ENCODE results near the gene FLAD1.

FLAD1 gene

GRCh38 chr1:155034318-155035208 is 51.4 kb downstream of the FLAD1 start:
- in situ Hi-C loops (cut with MboI; ENCODE audit: low sequenced_read_pairs) = no loop called here

- in situ Hi-C loops (cut with MboI; ENCODE audit: low sequenced_read_pairs) = no loop called here
Measured at GRCh38 chr1:155035936-155036335, 52.8 kb downstream of the FLAD1 start.

GRCh38 chr1:155037043-155037442 is 53.9 kb downstream of the FLAD1 start:
- in situ Hi-C loops (cut with MboI; ENCODE audit: low sequenced_read_pairs) = no loop called here

- in situ Hi-C loops (cut with MboI; ENCODE audit: low sequenced_read_pairs) = no loop called here
Measured at GRCh38 chr1:155037851-155038441, 54.8 kb downstream of the FLAD1 start.

GRCh38 chr1:155038602-155039307 is 55.6 kb downstream of the FLAD1 start:
- in situ Hi-C loops (cut with MboI; ENCODE audit: low sequenced_read_pairs) = no loop called here

GRCh38 chr1:155039308-155039669 is 56.1 kb downstream of the FLAD1 start:
- in situ Hi-C loops (cut with MboI; ENCODE audit: low sequenced_read_pairs) = no loop called here

GRCh38 chr1:155040358-155041093 is 57.4 kb downstream of the FLAD1 start:
- in situ Hi-C loops (cut with MboI; ENCODE audit: low sequenced_read_pairs) = no loop called here

Data from HL-60/S4 treated with retinoic acid at 250 ng/mL for 4 days and 3 days (cell line).